CD4-positive, alpha-beta T cell treated with Interleukin-12 subunit alpha and Interleukin-12 subunit beta, for 1 hour (primary cell): ENCODE measurements around the gene SH3RF3.
"Not testable (repeated sequence)": the region's sequence is repeated elsewhere in the genome, so short reads cannot be mapped to it uniquely, and the experiment has no call there.

ENCODE experiments used
- DNase-seq: peaks from one replicate; pipeline ENCODE4 v3.0.0-alpha.2; 2020

Gene SH3RF3

GRCh38 chr2:109160714-109161440 lies 31.9 kb downstream of the SH3RF3 start:
- no peak for DNase-seq

GRCh38 chr2:109162367-109162766 lies 33.4 kb downstream of the SH3RF3 start:
- not testable (repeated sequence) for DNase-seq

- DNase-seq: no peak
These were observed 34.0 kb downstream of the SH3RF3 start for GRCh38 chr2:109162999-109163398.

GRCh38 chr2:109164311-109164710 lies 35.3 kb downstream of the SH3RF3 start:
- DNase-seq: no peak

- no peak for DNase-seq
These were observed 35.8 kb downstream of the SH3RF3 start for GRCh38 chr2:109164739-109165221.

GRCh38 chr2:109166811-109167210 lies 37.8 kb downstream of the SH3RF3 start:
- DNase-seq: no peak

GRCh38 chr2:109168086-109168485 lies 39.1 kb downstream of the SH3RF3 start:
- DNase-seq: no peak

DNA sequence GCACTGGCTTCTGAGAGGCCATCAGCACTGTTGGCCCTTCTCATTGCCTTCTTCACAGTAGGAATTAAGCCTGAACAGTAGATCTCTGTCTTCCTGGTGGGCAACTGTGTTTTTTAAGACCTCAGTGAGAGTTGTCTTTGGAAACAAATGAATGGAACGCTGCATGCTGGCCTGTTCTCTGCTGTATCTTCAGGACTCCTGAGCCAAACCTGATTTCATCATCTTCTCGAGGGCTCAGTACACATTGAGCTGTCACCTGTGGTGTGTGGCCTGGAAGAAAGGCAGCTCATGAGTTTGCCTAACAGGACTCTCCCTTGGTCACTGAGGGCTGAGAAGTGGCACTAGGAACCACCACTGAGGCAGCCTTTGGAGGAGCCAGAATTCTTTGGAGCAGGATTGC lies 39.7 kb downstream of the SH3RF3 start:
- DNase-seq: no peak

GRCh38 chr2:109170645-109171044 lies 41.6 kb downstream of the SH3RF3 start:
- DNase-seq: no peak

DNA sequence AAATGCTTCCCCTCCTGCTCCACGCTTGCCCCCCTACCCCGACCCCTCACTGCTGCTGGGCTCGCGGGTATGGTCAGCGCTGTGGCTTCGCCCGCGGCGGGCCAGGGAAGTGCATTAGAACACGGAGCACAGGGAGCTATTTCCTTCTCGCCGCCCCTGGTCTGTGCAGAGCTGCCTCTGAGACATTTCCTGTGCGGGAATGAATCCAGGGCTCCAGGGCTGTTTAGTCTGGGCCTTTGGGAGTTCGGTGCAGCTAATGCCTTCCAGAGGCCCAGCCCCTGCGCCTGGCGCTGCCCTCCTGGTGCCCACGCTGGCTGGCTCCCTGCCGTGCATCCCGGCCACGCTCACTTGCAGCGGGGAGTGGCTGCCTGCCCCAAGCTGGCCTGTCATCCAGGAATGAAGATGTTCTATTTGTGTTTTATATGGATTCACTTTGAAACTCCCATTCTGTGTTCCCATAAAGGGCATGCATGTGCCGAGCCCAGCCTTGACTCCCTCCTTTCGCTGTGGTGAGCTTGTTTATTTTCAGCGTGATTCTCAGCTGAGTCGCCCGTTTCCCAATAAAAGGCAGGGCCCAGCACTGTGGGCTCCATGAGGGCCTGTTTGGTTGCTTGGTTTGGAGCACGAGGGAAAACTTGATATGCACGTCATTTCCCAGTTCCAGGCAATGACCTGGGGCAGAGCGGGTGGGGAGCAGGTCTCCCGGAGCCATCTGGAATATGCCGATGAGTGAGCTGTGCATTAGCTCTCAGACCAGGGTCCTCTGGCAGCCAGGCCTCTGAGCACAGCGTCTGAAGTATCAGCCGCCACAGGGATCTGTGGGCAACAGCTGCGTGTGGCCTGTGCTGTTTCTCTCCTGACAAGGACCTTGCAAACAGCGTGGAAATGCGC lies 42.7 kb downstream of the SH3RF3 start:
- DNase-seq: no peak

GRCh38 chr2:109172556-109173105 lies 43.6 kb downstream of the SH3RF3 start:
- DNase-seq: no peak

DNA sequence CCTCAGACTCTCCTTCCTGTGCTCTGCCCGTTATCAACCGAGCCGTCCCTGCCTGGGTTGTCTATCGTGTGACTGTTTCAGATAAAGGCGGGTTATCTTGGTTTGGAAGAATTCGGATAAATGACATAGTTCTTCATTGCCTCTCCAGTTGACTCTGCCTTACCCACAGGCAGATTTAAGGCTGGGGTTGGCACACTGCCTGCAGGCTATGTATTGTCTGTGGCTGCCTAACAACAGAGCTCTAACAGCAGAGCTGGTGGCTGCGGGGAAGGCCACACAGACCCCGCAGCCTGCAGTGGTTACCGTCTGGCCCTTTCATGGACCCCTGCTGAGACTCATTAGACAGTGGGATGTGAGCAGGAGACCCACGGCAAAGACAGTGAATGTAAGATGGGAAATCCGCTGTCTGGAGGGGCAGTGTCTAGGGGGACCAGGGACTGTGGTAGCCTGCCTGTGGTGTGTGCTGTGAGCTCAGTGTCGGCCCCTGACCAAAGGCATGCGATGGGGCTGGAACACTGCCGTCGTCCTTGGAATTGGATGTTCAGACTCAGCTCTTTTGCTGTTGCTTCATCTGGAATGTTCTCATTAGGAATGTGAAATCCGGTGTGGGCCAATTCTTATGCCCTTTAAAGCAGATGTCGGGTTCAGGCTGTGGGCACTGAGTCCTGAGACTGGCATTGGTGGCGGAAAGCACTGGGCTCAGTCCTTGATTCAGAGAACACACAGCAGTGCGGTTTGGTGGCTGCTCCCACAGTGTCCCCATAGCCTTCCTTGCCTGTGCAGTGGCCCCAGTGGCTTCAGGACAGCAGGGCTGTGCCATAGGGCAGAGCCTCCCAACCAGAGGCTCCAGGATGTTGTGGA lies 44.5 kb downstream of the SH3RF3 start:
- no peak for DNase-seq

DNA sequence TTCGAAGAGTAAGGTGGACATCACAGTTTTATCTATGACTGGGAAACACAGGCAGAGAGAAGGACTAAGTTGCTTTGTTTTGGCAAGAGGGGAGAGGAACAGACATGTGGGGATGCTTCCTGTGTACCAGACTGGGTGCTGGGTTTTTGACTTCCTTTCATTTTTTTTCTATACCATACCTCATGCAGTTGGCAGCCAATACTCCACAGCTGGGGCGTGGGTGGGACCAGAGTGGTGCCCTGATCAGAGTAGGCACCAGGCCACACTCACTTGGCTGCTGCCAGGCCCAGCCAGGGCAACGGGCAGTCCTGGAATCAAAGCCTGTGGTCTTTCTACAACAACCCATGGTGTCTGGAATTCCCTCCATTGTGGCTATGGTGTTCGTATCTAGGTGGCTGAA lies 45.2 kb downstream of the SH3RF3 start:
- DNase-seq: no peak

DNA sequence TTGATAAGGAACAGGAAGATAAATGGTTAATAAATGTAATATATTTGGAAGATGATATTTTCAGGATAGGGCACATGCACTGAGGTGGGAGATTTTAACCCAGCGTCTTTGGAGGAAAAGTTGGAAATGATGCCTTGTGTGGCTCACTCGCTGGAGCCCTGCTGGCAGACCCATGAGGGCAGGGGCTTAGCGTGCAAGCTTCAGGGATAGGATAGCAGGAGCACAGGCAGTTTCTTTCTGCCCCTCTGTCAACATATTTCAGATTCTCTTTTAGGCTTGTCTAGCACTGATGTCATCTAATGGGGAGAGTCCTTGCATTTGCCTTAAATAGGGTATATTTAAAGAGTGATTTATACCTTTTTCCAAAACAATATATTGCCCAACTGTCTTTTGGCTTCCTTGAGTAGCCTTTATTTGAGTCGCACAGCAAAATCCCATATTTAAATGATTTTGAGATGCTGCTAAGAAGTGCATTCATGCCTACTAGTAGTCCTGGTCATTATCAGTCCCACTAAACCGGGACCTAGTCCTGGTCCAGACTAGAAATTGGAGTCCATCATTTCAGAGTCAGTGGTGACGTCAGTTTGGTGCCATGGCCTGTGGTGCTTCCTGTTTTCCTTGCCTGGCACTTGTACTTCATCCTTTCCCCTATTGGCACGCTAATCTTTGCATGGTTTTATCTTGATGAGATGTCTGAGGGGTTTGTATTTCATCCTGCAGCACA lies 45.8 kb downstream of the SH3RF3 start:
- no peak for DNase-seq

GRCh38 chr2:109175350-109175678 lies 46.3 kb downstream of the SH3RF3 start:
- DNase-seq: no peak

DNA sequence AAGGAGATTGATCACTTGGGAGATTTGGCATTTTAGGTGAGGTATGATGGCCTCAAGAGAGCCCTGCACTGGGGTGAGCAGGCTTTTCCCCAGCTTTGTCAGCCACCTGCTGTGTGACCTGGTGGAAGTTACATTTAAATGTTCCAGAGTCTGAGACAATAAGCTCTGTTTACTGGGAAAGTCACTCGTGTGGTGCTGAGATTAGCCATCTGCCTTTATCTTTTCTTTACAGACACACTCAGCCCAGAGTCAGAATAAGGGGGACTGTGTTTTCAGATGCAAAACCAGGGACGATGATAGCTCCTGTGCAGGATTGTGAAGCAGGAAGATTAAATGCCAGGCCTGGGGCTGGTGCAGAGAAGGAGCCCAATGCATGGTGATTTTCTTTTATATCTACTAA lies 47.9 kb downstream of the SH3RF3 start:
- DNase-seq: no peak

DNA sequence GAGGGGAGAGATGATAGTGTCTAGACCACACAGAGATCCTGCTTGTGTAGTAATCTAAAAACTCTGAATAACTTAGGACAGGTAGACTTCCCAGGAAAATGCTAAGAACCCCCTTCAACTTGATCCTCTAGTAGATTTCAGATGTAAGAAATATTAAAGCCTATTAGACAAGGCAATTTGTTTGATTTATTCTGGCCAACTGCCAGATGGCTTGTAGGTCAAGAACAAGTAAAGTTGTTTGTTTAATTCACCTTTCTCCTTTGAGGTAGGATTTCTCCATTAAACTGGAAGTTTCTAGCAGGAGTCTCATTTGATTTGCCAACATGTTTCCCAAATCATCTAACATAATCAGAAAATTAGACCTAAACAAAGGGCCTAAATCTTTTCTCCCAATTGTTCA lies 48.6 kb downstream of the SH3RF3 start:
- DNase-seq: no peak

DNA sequence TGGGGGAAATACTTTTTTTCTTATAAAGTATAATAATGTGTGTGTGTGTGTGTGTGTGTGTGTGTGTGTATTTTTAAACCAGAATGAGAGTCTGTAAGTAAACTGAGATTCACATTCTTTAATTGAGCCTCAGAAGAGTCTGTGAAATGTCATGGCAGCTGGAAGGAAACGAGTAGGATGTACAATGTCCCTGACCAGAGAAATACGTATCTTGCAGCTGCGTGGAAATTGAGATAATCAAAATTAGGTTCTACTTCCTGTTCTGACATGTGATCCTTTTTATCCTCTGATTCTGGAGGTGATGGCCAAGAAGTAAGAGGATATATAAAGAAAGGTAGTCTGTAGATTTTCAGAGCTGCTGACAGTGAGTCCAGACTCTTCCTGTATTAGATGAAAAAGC lies 50.0 kb downstream of the SH3RF3 start:
- no peak for DNase-seq

DNA sequence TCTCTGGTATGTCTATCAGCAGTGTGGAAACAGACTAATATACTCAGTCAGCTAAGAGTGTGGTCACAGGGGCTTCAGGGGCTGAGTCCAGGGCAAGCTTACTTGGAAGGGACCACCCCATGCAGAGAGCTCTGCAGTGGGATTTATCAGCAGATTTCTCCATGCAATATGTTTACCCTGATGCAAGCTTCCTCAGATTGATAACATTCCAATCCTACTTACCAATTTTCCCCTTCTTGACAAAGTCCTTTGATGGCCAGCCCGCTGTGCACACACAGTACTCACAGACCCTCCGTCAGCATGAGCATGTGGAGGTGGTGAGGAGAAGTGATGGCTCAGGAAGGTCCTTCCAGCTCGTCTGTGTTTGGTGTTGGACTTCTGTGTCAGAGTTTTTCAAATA lies 51.8 kb downstream of the SH3RF3 start:
- DNase-seq: no peak

DNA sequence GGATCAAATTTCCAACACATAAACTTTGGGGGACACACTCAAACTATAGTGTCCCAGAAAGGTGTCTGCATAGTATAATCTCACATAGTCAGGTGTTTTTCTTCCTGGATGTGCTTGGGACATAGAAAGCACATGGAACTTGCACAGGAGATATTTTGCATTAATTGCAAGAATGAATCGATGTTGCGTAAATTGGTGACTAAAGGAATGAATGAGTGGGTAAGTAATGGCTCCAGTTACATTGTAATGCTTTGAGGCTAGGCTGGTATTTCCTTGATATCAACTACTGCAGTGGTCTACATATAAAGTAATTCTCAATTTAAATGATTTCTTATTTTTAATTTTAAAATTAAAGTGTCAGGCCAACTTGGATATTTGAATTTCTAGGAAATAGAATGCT lies 53.4 kb downstream of the SH3RF3 start:
- no peak for DNase-seq

DNA sequence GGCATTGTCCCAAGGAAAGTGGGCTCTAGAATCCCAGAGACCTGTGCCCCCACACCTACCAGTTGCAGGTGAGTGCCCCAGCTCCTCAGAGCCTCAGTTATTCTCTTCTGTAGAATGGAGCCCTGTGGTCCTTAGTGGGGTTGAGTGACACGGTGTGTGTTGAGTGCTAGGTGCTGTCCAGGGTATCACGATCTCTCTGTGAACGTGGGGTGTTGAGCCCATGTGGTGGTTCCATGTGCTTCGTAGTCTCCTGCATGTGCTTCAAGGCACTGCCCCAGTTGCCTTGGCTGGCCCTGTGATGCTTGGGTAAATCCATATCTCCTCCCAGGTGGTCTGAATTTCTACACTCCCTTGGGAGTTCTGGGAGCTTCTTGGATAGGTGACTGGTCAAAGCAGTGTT lies 54.9 kb downstream of the SH3RF3 start:
- DNase-seq: no peak

DNA sequence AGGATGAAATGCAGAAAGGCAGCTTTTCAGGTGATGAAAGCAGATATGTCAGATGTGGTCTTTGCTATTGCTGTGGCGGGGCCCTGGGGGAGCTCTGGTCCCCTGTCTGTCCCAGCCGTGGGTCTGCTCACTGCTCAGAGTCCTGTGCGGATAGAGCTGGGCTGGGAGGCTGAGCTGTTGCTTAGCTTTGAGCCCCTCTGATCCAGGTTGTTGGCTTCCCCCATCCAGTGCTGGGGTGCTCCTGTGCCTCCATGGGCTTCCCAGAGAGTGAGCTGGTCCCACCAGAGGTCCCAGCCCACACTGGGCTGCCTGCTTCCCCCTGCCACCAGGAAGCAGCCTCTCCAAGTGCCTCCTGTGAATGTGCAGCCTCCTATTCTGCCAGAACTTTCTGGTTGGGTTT lies 55.4 kb downstream of the SH3RF3 start:
- no peak for DNase-seq
